HepG2 (cell line): ENCODE measurements around the gene MEA1. TPM values are rescaled to one million over a fixed set of nuclear protein-coding genes. Genes with fewer than 3 reads are reported as not detected.

Source experiments
- FIP1L1 ChIP-seq: fragments of 200-400 bp; formaldehyde crosslinking; IDR thresholded peaks from 2 replicates; pipeline ENCODE4 v1.6.1; 2018; ENCODE audit warnings: low read depth, mild to moderate bottlenecking, low read length, moderate library complexity, borderline replicate concordance; ENCODE audit not compliant: insufficient read depth
- LCORL ChIP-seq, 2 experiments: fragments of 450-650 bp in 1 of 2; sonication (generic) in 1 of 2; formaldehyde crosslinking in 1 of 2; IDR thresholded peaks; 2 replicates each; pipeline versions ENCODE4 v1.5.0 to v1.6.1; 2017 to 2020; ENCODE audit warnings: antibody characterized with exemption in 1 of 2, missing genetic modification reagents in 1 of 2
- MEF2D ChIP-seq: sonication (generic); formaldehyde crosslinking; IDR thresholded peaks from 2 replicates; pipeline ENCODE4 v1.5.1; 2020; ENCODE audit warnings: mild to moderate bottlenecking, missing genetic modification reagents
- MIER2 ChIP-seq: IDR thresholded peaks from 2 replicates; pipeline ENCODE4 v1.6.1; 2016; ENCODE audit warnings: missing biosample characterization, missing genetic modification reagents
- NFE2L2 ChIP-seq: fragments of 150-350 bp; IDR thresholded peaks from 2 replicates; pipeline ENCODE4 v1.6.1; 2014; ENCODE audit warnings: low read length
- POLR2AphosphoS5 ChIP-seq: IDR thresholded peaks from 2 replicates; pipeline ENCODE4 v1.6.1; 2012; ENCODE audit warnings: low read depth, low read length
- U2AF2 ChIP-seq: fragments of 200-400 bp; formaldehyde crosslinking; IDR thresholded peaks from 2 replicates; pipeline ENCODE4 v1.6.1; 2017; ENCODE audit warnings: low read depth, mild to moderate bottlenecking, low read length
- WIZ ChIP-seq: sonication (generic); formaldehyde crosslinking; IDR thresholded peaks from 2 replicates; pipeline ENCODE4 v1.5.1; 2020; ENCODE audit warnings: mild to moderate bottlenecking, missing genetic modification reagents
- YEATS4 ChIP-seq: sonication (generic); formaldehyde crosslinking; IDR thresholded peaks from 2 replicates; pipeline ENCODE4 v1.4.0; 2020; ENCODE audit warnings: missing genetic modification reagents, borderline replicate concordance
- ZNF12 ChIP-seq: sonication (generic); formaldehyde crosslinking; IDR thresholded peaks from 2 replicates; pipeline ENCODE4 v1.5.0; 2020; ENCODE audit warnings: missing genetic modification reagents
- ZNF335 ChIP-seq: sonication (generic); formaldehyde crosslinking; IDR thresholded peaks from 2 replicates; pipeline ENCODE4 v1.4.0; 2020; ENCODE audit warnings: missing genetic modification reagents
- ZNF883 ChIP-seq: sonication (generic); formaldehyde crosslinking; IDR thresholded peaks from 2 replicates; pipeline ENCODE4 v1.5.1; 2020; ENCODE audit warnings: mild to moderate bottlenecking, missing genetic modification reagents; ENCODE audit errors: not compliant biosample characterization
- ZSCAN22 ChIP-seq: sonication (generic); formaldehyde crosslinking; IDR thresholded peaks from 2 replicates; pipeline ENCODE4 v1.4.0; 2020; ENCODE audit warnings: mild to moderate bottlenecking, missing genetic modification reagents
- polyA plus RNA-seq, 8 experiments: library from polyadenylated mRNA; depleted of rRNA in 3 of 8; stranded (reverse) in 7 of 8; unstranded in 1 of 8; fragments of >200 nt; fragmentation: Illumina TruSeq in 4 of 8; extraction: Trizol in 4 of 8; gene quantifications; 2 replicates each; pipeline versions ENCODE4 v1.2.1 to v1.2.3, GENCODE V29; 2011 to 2016; ENCODE audit warnings: low read depth in 4 of 8, missing spikeins in 1 of 8, mixed read lengths in 1 of 8; ENCODE audit not compliant: insufficient read depth in 1 of 8
- total RNA-seq, 5 experiments: library from RNA; depleted of rRNA; stranded (reverse); fragments of >200 nt; fragmentation: Illumina TruSeq; extraction: Trizol; gene quantifications; 2 replicates each; pipeline ENCODE4 v1.2.3, GENCODE V29; 2016; ENCODE audit warnings: low read depth in 1 of 5
- TF ChIP-seq, protein P1 (sequence below), 2 experiments: fragments of 450-650 bp in 1 of 2; sonication (generic) in 1 of 2; formaldehyde crosslinking in 1 of 2; IDR thresholded peaks; 2 replicates each; pipeline versions ENCODE4 v1.6.1 to v1.8.0; 2016 to 2022; ENCODE audit warnings: antibody characterized with exemption in 1 of 2, mild to moderate bottlenecking in 1 of 2, missing genetic modification reagents in 1 of 2
- TF ChIP-seq, protein P2 (sequence below): sonication (generic); formaldehyde crosslinking; IDR thresholded peaks from 2 replicates; pipeline ENCODE4 v1.8.1; 2022; ENCODE audit warnings: low read depth, mild to moderate bottlenecking, missing genetic modification reagents
- TF ChIP-seq, protein P3 (sequence below): IDR thresholded peaks from 2 replicates; pipeline ENCODE4 v1.6.1; 2016; ENCODE audit warnings: mild to moderate bottlenecking, missing biosample characterization, missing genetic modification reagents

The MEA1 gene
- total and polyA plus RNA-seq, 2 of the 13 experiments (the other 11 are each of a cell fraction or from before 2014, with no cell fraction given) = 75.6 to 86.2 TPM

DNA sequence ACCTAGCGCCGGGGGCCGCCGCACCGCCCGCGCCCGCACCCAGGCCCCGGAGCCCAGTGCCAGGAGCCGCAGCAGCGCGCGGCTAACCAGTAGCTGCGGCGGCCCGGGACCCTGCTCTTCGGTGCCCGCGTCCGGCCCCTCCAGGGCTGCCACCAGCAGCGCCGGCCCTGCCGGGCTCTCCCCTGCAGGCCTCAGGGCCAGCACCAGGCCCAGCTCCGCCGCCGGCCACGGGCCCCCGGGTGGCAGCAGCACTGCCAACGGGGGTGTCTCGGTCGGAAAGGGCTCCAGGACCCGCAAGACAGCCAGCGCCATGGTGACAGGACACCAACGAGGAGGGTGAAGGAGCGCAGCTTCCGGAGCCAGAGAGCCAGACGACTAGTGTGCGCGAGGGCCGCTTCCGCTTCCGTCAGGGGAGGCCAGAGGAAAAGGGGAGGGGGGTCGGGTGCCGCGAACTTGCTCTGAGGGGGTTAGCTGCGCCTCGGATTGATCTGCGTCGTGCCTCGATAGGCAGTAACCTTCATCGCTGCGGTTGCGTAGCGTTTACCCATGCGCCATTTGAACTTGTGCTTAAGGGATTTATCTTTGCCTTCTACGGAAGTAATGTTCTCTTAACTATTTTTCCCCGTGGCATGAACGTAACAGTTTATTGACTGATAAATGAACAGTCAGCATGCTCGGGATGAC is 34.8 kb downstream of the MEA1 start, which contains the start of gene PEX6 (continued):
- TF ChIP-seq, protein P1, sequence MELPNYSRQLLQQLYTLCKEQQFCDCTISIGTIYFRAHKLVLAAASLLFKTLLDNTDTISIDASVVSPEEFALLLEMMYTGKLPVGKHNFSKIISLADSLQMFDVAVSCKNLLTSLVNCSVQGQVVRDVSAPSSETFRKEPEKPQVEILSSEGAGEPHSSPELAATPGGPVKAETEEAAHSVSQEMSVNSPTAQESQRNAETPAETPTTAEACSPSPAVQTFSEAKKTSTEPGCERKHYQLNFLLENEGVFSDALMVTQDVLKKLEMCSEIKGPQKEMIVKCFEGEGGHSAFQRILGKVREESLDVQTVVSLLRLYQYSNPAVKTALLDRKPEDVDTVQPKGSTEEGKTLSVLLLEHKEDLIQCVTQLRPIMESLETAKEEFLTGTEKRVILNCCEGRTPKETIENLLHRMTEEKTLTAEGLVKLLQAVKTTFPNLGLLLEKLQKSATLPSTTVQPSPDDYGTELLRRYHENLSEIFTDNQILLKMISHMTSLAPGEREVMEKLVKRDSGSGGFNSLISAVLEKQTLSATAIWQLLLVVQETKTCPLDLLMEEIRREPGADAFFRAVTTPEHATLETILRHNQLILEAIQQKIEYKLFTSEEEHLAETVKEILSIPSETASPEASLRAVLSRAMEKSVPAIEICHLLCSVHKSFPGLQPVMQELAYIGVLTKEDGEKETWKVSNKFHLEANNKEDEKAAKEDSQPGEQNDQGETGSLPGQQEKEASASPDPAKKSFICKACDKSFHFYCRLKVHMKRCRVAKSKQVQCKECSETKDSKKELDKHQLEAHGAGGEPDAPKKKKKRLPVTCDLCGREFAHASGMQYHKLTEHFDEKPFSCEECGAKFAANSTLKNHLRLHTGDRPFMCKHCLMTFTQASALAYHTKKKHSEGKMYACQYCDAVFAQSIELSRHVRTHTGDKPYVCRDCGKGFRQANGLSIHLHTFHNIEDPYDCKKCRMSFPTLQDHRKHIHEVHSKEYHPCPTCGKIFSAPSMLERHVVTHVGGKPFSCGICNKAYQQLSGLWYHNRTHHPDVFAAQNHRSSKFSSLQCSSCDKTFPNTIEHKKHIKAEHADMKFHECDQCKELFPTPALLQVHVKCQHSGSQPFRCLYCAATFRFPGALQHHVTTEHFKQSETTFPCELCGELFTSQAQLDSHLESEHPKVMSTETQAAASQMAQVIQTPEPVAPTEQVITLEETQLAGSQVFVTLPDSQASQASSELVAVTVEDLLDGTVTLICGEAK (IDR thresholded peaks at IDR 0.05) = peak; percentile 50
- TF ChIP-seq, protein P1 (CRISPR knock-in tag; IDR thresholded peaks at IDR 0.05) = 0 out of 2 replicates have a peak, but pooled peaks have one; percentile 17
- TF ChIP-seq FIP1L1 (peak; percentile 93), MEF2D (CRISPR knock-in tag) (peak; percentile 79; the same call in 1 of the 2 replicates), ZNF12 (peak; percentile 64; the same call in 1 of the 2 replicates), MIER2 (CRISPR knock-in tag) (peak; percentile 69; the same call in 1 of the 2 replicates), YEATS4 (peak; percentile 46; the same call in 1 of the 2 replicates), NFE2L2 (no peak), ZNF335 (peak; percentile 66; the same call in 1 of the 2 replicates), ZSCAN22 (no peak), POLR2AphosphoS5 (peak; percentile 96), ZNF883 (CRISPR knock-in tag) (peak; percentile 86), U2AF2 (0 out of 2 replicates have a peak, but pooled peaks have one; percentile 40), LCORL (IDR thresholded peaks at IDR 0.05) (no peak), LCORL (CRISPR knock-in tag; IDR thresholded peaks at IDR 0.05) (peak; percentile 66; the same call in 1 of the 2 replicates), WIZ (CRISPR knock-in tag) (no peak)
- TF ChIP-seq, protein P2, sequence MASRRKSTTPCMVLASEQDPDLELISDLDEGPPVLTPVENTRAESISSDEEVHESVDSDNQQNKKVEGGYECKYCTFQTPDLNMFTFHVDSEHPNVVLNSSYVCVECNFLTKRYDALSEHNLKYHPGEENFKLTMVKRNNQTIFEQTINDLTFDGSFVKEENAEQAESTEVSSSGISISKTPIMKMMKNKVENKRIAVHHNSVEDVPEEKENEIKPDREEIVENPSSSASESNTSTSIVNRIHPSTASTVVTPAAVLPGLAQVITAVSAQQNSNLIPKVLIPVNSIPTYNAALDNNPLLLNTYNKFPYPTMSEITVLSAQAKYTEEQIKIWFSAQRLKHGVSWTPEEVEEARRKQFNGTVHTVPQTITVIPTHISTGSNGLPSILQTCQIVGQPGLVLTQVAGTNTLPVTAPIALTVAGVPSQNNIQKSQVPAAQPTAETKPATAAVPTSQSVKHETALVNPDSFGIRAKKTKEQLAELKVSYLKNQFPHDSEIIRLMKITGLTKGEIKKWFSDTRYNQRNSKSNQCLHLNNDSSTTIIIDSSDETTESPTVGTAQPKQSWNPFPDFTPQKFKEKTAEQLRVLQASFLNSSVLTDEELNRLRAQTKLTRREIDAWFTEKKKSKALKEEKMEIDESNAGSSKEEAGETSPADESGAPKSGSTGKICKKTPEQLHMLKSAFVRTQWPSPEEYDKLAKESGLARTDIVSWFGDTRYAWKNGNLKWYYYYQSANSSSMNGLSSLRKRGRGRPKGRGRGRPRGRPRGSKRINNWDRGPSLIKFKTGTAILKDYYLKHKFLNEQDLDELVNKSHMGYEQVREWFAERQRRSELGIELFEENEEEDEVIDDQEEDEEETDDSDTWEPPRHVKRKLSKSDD (CRISPR knock-in tag) = 0 out of 2 replicates have a peak, but pooled peaks have one; percentile 71
- TF ChIP-seq, protein P3, sequence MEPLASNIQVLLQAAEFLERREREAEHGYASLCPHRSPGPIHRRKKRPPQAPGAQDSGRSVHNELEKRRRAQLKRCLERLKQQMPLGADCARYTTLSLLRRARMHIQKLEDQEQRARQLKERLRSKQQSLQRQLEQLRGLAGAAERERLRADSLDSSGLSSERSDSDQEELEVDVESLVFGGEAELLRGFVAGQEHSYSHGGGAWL (CRISPR knock-in tag) = 0 out of 2 replicates have a peak, but pooled peaks have one; percentile 33
